IPS DF 6.9 (cell line): ENCODE results near the gene NTF3.

Source experiments
- DNase-seq: peaks from one replicate; pipeline ENCODE4 v3.0.0-alpha.2; 2013; ENCODE audit warnings: low read depth, low spot score
- H3K27ac ChIP-seq: one replicate; pipeline ENCODE4 v1.5.1; 2013; ENCODE audit warnings: low read length, control low read depth
- H3K27me3 ChIP-seq: 2 replicates; pipeline ENCODE4 v1.6.1; 2013; ENCODE audit warnings: mild to moderate bottlenecking, low read length; ENCODE audit not compliant: control insufficient read depth, insufficient read depth
- H3K36me3 ChIP-seq: 2 replicates; pipeline ENCODE4 v1.6.1; 2013; ENCODE audit warnings: low read length; ENCODE audit not compliant: control insufficient read depth, insufficient read depth
- H3K4me1 ChIP-seq: 2 replicates; pipeline ENCODE4 v1.6.1; 2013; ENCODE audit warnings: low read length; ENCODE audit not compliant: control insufficient read depth, insufficient read depth
- H3K4me3 ChIP-seq: 2 replicates; pipeline ENCODE4 v1.5.1; 2013; ENCODE audit warnings: mild to moderate bottlenecking, low read length
- H3K9me3 ChIP-seq: 2 replicates; pipeline ENCODE4 v1.6.1; 2013; ENCODE audit warnings: low read length, inconsistent platforms; ENCODE audit not compliant: control insufficient read depth, insufficient read depth
- WGBS: extraction: QIAGEN DNeasy Blood & Tissue Kit; methylation state at CpG from one replicate; pipeline ENCODE4 v1.1.7; 2013; ENCODE audit warnings: mixed read lengths, missing lambda C conversion rate; ENCODE audit not compliant: insufficient read length, insufficient coverage; 5-methylcytosine and 5-hydroxymethylcytosine counted together

Gene NTF3

GRCh38 chr12:5473076-5473782, 41.3 kb downstream of the NTF3 start:
- no CpG with 5 or more reads among the region's 6 CpGs for WGBS
- H3K36me3 ChIP-seq: no peaks in the 10 kb centered on the region
- no peaks in the 10 kb centered on the region for H3K4me1 ChIP-seq
- no peaks in the 10 kb centered on the region for H3K9me3 ChIP-seq
- no peak for DNase-seq
- H3K27ac ChIP-seq: no peak overlapping the region
- H3K27me3 ChIP-seq: no peaks in the 10 kb centered on the region
- H3K4me3 ChIP-seq: no peak overlapping the region

GRCh38 chr12:5473783-5474116, 41.8 kb downstream of the NTF3 start:
- Histone ChIP-seq H3K36me3 (no peaks in the 10 kb centered on the region), H3K27me3 (no peaks in the 10 kb centered on the region), H3K4me3 (no peak overlapping the region), H3K9me3 (no peaks in the 10 kb centered on the region), H3K4me1 (no peaks in the 10 kb centered on the region), H3K27ac (no peak overlapping the region)
- no CpG with 5 or more reads among the region's 2 CpGs for WGBS
- no peak for DNase-seq

DNA sequence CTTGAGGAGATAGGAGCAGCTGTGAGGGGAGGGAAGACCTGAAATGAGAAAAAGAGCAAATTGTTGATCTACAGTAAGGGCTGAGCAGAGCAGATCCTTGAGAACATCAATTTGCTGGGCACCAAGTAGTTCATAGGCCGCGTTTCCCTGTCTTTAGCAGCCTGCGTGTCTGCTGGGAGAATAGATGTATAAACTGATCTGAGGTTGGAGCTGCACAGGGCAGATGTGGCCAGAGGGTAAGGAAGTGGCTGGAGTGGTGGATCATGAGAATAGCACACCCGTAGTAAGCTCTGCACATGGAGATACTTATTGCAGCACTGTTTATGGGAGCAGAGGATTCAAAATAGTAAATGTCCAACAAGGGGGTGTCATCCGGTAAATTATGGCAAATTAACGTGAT, 44.4 kb downstream of the NTF3 start:
- Histone ChIP-seq H3K9me3 (no peaks in the 10 kb centered on the region), H3K27ac (no peak overlapping the region), H3K36me3 (no peaks in the 10 kb centered on the region), H3K4me3 (no peak overlapping the region), H3K27me3 (no peaks in the 10 kb centered on the region), H3K4me1 (0 out of 2 replicates have a peak, but pooled peaks cover 1% of the 10 kb centered on the region)
- no peak for DNase-seq
- 100% methylated on average over 1 of the region's 6 CpGs for WGBS

- no peak for DNase-seq
- no CpG with 5 or more reads among the region's 8 CpGs for WGBS
- H3K27me3 ChIP-seq: no peaks in the 10 kb centered on the region
- H3K27ac ChIP-seq: no peak overlapping the region
- no peaks in the 10 kb centered on the region for H3K9me3 ChIP-seq
- no peak overlapping the region for H3K4me3 ChIP-seq
- no peaks in the 10 kb centered on the region for H3K36me3 ChIP-seq
- H3K4me1 ChIP-seq: 0 out of 2 replicates have a peak, but pooled peaks cover 1% of the 10 kb centered on the region
These were observed 46.3 kb downstream of the NTF3 start for GRCh38 chr12:5478081-5478706.

GRCh38 chr12:5479761-5480160, 47.9 kb downstream of the NTF3 start:
- no peak for DNase-seq
- Histone ChIP-seq H3K9me3 (no peaks in the 10 kb centered on the region), H3K27me3 (no peaks in the 10 kb centered on the region), H3K4me1 (0 out of 2 replicates have a peak, but pooled peaks cover 1% of the 10 kb centered on the region), H3K4me3 (no peak overlapping the region), H3K27ac (no peak overlapping the region), H3K36me3 (no peaks in the 10 kb centered on the region)
- no CpG with 5 or more reads among the region's 3 CpGs for WGBS

DNA sequence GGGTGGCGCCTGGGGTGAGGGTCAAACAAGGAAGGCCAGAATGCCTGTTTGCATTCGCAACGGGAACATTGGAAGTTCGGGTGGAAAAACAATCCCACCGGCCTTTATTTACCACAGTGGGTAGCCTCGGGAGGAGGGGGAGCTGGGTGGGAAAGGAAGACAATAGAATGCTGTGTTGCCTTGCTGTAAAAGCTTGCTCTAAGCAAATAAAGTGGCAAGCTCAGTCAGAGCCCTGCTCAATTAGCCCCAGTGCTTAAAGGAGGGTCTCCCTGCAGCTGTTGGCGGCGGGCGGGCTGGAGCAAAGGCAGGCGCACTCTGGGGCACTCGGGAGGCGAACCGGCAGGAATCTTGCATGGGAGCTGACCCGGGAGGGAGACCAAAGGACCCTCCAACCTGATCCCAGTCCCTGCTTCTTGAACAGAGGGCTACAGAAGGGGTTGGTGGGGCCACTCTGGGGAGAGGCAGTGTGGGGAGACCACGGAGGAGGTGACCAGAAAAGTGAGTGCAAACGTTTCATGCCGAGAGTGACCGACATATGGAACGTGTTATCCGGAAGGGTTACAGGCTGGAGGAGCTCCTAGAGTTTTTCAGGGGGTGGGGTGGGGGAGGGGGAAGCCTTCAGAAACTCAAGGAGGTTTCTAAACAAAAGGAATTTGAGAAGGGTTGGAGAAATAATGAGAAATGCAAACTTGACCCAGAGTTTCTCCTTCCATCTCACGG, 48.5 kb downstream of the NTF3 start:
- no peak for DNase-seq
- H3K4me1 ChIP-seq: 0 out of 2 replicates have a peak, but pooled peaks cover 1% of the 10 kb centered on the region
- no CpG with 5 or more reads among the region's 21 CpGs for WGBS
- no peaks in the 10 kb centered on the region for H3K9me3 ChIP-seq
- H3K27me3 ChIP-seq: no peaks in the 10 kb centered on the region
- H3K4me3 ChIP-seq: peak overlapping the region; percentile 11; the same call in 1 of the 2 replicates
- H3K36me3 ChIP-seq: no peaks in the 10 kb centered on the region
- no peak overlapping the region for H3K27ac ChIP-seq

GRCh38 chr12:5480938-5481303, 49.0 kb downstream of the NTF3 start:
- H3K27ac ChIP-seq: no peak overlapping the region
- WGBS: no CpG with 5 or more reads among the region's 10 CpGs
- H3K4me1 ChIP-seq: 0 out of 2 replicates have a peak, but pooled peaks cover 1% of the 10 kb centered on the region
- H3K9me3 ChIP-seq: no peaks in the 10 kb centered on the region
- H3K36me3 ChIP-seq: no peaks in the 10 kb centered on the region
- no peaks in the 10 kb centered on the region for H3K27me3 ChIP-seq
- no peak overlapping the region; the same call in 1 of the 2 replicates for H3K4me3 ChIP-seq
- no peak for DNase-seq

DNA sequence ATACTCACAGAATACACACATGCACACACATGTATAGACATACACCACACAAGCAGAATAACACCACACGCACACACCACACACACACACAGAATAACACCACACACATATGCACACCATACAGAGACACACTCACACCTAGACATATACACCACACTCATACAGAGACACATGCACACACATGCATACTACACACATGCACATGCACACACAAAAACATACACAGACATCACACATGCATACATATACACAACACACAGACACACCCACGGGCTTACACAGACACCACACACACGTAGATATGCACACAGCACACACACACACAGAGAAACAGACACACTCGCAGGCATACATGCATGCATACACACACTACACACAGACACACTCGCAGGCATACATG, 49.7 kb downstream of the NTF3 start:
- no peak for DNase-seq
- H3K9me3 ChIP-seq: no peaks in the 10 kb centered on the region
- H3K4me1 ChIP-seq: 0 out of 2 replicates have a peak, but pooled peaks cover 1% of the 10 kb centered on the region
- WGBS: no CpG with 5 or more reads among the region's 5 CpGs
- no peaks in the 10 kb centered on the region for H3K36me3 ChIP-seq
- H3K27ac ChIP-seq: no peak overlapping the region
- H3K27me3 ChIP-seq: no peaks in the 10 kb centered on the region
- no peak overlapping the region for H3K4me3 ChIP-seq

- DNase-seq: no peak
- no peaks in the 10 kb centered on the region for H3K36me3 ChIP-seq
- H3K9me3 ChIP-seq: no peaks in the 10 kb centered on the region
- 0 out of 2 replicates have a peak, but pooled peaks cover 1% of the 10 kb centered on the region for H3K4me1 ChIP-seq
- no CpG with 5 or more reads among the region's 6 CpGs for WGBS
- H3K27ac ChIP-seq: no peak overlapping the region
- H3K27me3 ChIP-seq: no peaks in the 10 kb centered on the region
- no peak overlapping the region for H3K4me3 ChIP-seq
These were observed 52.5 kb downstream of the NTF3 start for GRCh38 chr12:5484426-5484825.

DNA sequence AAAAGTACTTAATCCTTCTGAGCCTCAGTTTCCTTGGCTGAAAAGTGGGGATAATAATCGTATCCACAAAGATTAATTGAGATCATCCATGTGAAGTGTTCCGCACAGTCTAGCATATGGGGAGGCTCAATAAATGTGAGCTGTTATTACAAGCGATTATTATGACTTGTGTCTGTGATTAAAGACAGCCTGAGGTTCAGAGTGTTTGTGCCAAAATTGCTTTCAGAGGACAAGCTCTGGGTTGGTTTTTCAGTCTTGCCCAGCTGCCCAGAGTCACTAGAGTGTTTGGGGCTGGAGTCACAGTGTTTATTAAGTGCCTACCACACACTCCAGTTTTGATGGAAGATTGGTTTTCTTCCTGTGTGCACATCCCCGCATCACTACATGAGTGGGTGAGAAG, 53.5 kb downstream of the NTF3 start:
- DNase-seq: no peak
- no peaks in the 10 kb centered on the region for H3K36me3 ChIP-seq
- no peaks in the 10 kb centered on the region for H3K27me3 ChIP-seq
- no peak overlapping the region for H3K4me3 ChIP-seq
- H3K4me1 ChIP-seq: 0 out of 2 replicates have a peak, but pooled peaks cover 1% of the 10 kb centered on the region
- H3K27ac ChIP-seq: no peak overlapping the region
- no peaks in the 10 kb centered on the region for H3K9me3 ChIP-seq
- WGBS: no CpG with 5 or more reads among the region's 4 CpGs
